SU-DHL-6 (cell line): ENCODE results near the gene DNAH11.

Experiments
- CTCF ChIP-seq: fragments of 200-600 bp; sonication (generic); IDR thresholded peaks from one replicate; pipeline ENCODE4 v1.5.1; 2017; ENCODE audit warnings: antibody characterized with exemption, mild to moderate bottlenecking, low read length, moderate library complexity; ENCODE audit not compliant: insufficient read depth, poor library complexity, severe bottlenecking
- EZH2phosphoT487 ChIP-seq: fragments of 200-600 bp; sonication (generic), shearing (Covaris generic); conservative IDR thresholded peaks from 2 replicates; pipeline ENCODE4 v1.6.1; 2018; ENCODE audit warnings: mild to moderate bottlenecking, antibody characterized with exemption, low read length, moderate library complexity, mixed read lengths

GRCh38 chr7:21916176-21916575, 373.3 kb downstream of the DNAH11 start:
- TF ChIP-seq CTCF: no peak
- TF ChIP-seq EZH2phosphoT487: no peak
